ENCODE measurements around the gene PITPNC1.

- TF ChIP-seq ZNF205 (CRISPR knock-in tag; IDR thresholded peaks at IDR 0.05) (no peak), ZBTB7A (CRISPR knock-in tag; IDR thresholded peaks at IDR 0.05) (no peak), NCOA1 (CRISPR knock-in tag; IDR thresholded peaks at IDR 0.05) (no peak), CTCF (CRISPR knock-in tag; IDR thresholded peaks at IDR 0.05) (no peak), HNRNPH1 (optimal IDR thresholded peaks at IDR 0.05; ENCODE audit: low read depth, low read length) (no peak), ARID2 (CRISPR knock-in tag; IDR thresholded peaks at IDR 0.05; ENCODE audit: borderline replicate concordance) (no peak), E2F1 (CRISPR knock-in tag; IDR thresholded peaks at IDR 0.05) (no peak), TCF12 (IDR thresholded peaks at IDR 0.05) (no peak), TCF12 (CRISPR knock-in tag; IDR thresholded peaks at IDR 0.05) (no peak), HMG20A (CRISPR knock-in tag; IDR thresholded peaks at IDR 0.05; ENCODE audit: borderline replicate concordance) (no peak), SRSF1 (optimal IDR thresholded peaks at IDR 0.05; ENCODE audit: low read depth, low read length) (no peak), MXD1 (CRISPR knock-in tag; IDR thresholded peaks at IDR 0.05) (no peak), MXI1 (IDR thresholded peaks at IDR 0.05; ENCODE audit: borderline replicate concordance, low read depth, low read length) (no peak)
Observed at GRCh38 chr17:67711916-67712315, 334.8 kb downstream of the PITPNC1 start.
